A673 (cell line): Measurements from ENCODE around the gene GIPC2. TPM values are rescaled to one million over a fixed set of nuclear protein-coding genes. Genes with fewer than 3 reads are reported as not detected.
A peak's percentile ranks its signal among the peaks of the same experiment; 100 is the strongest.

ENCODE experiments used
- BruUV-seq: library from RNA; stranded (reverse); fragments of 400-500 nt; replicated peaks from 2 replicates; lab custom pipeline; 2021; lab: Mats Ljungman, UMichigan
- CTCF ChIA-PET: fragments of 300-600 bp; sonication (Branson Sonifier 250); formaldehyde crosslinking; loops from one replicate; lab custom pipeline; 2022; ENCODE audit warnings: antibody characterized with exemption; lab: Charles Lee
- POLR2A ChIA-PET: fragments of 300-600 bp; sonication (Branson Sonifier 250); formaldehyde crosslinking; loops from one replicate; lab custom pipeline; 2022; ENCODE audit warnings: antibody characterized with exemption; ENCODE audit not compliant: low non-redundant PET; lab: Charles Lee
- DNase-seq: peaks from one replicate; pipeline ENCODE4 v3.0.0-alpha.2; 2015; ENCODE audit warnings: low spot score
- H3K27ac ChIP-seq: fragments of 200-600 bp; sonication (generic); 2 replicates; pipeline ENCODE4 v1.5.1; 2016; ENCODE audit warnings: mixed run types, low read depth, mild to moderate bottlenecking, mixed read lengths, antibody characterized with exemption, low read length; ENCODE audit not compliant: poor library complexity, severe bottlenecking
- H3K27me3 ChIP-seq: fragments of 200-600 bp; sonication (generic); replicated peaks from 2 replicates; pipeline ENCODE4 v1.6.1; 2017; ENCODE audit warnings: mixed run types, low read depth, mild to moderate bottlenecking, mixed read lengths, antibody characterized with exemption, low read length; ENCODE audit not compliant: insufficient read depth, poor library complexity
- H3K36me3 ChIP-seq: fragments of 200-600 bp; sonication (generic); 2 replicates; pipeline ENCODE4 v1.6.1; 2016; ENCODE audit warnings: mixed run types, mild to moderate bottlenecking, mixed read lengths, antibody characterized with exemption, low read length; ENCODE audit not compliant: insufficient read depth, poor library complexity, severe bottlenecking
- H3K4me1 ChIP-seq: fragments of 200-600 bp; sonication (generic); 2 replicates; pipeline ENCODE4 v1.6.1; 2017; ENCODE audit warnings: mixed run types, mild to moderate bottlenecking, mixed read lengths, antibody characterized with exemption, low read length; ENCODE audit not compliant: insufficient read depth, poor library complexity, severe bottlenecking
- H3K4me3 ChIP-seq: fragments of 200-600 bp; sonication (generic); 2 replicates; pipeline ENCODE4 v1.5.1; 2016; ENCODE audit warnings: low read depth, mixed run types, mild to moderate bottlenecking, mixed read lengths, low read length; ENCODE audit not compliant: poor library complexity, severe bottlenecking
- H3K9me3 ChIP-seq: fragments of 200-600 bp; sonication (generic); 2 replicates; pipeline ENCODE4 v1.6.1; 2016; ENCODE audit warnings: mixed run types, low read depth, mild to moderate bottlenecking, mixed read lengths, antibody characterized with exemption, low read length; ENCODE audit not compliant: poor library complexity, severe bottlenecking
- EZH2 ChIP-seq: fragments of 200-600 bp; sonication (generic); IDR thresholded peaks from 2 replicates; pipeline ENCODE4 v1.6.1; 2017; ENCODE audit warnings: borderline replicate concordance, low read depth, mild to moderate bottlenecking, mixed read lengths, antibody characterized with exemption, low read length; ENCODE audit not compliant: poor library complexity, severe bottlenecking
- intact Hi-C: fragments of 100-400 bp; cut with micrococcal nuclease; formaldehyde crosslinking; loops from one replicate; pipeline ENCODE4 v1.10.0; 2022; ENCODE audit not compliant: unreplicated experiment
- total RNA-seq: library from RNA; stranded (reverse); gene quantifications from 2 replicates; pipeline ENCODE4 v1.2.3, GENCODE V29; 2021
- TF ChIP-seq, protein P1 (sequence below): fragments of 300-800, 200-600 bp; sonication (generic); conservative IDR thresholded peaks from 2 replicates; pipeline ENCODE4 v1.5.1; 2017; ENCODE audit warnings: low read depth, mild to moderate bottlenecking, antibody characterized with exemption, low read length, moderate library complexity, mixed read lengths

The GIPC2 gene
- total RNA-seq, 1 experiment from 2014 or later: not detected

DNA sequence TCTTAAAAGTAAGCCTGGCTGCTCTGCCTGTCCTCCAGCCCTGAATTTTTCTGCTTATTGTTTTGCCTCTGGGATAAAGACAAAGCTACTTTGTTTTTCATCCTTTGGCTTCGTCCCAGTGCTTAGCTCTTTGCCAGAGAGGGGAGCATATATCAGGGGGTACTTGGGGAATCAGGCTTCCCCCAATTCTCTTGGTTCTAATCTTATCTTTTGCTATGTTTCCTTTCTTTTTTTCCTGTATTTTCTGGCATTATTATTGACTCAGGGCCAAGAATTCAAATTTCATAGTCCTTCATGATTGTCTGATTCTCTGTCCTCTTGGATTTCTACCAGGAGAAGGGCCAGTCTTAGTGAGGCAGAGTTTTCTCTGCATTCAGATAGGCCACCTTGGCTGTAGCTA, 51.2 kb downstream of the GIPC2 start:
- no peak overlapping the region for H3K4me3 ChIP-seq
- H3K36me3 ChIP-seq: no peaks in the 10 kb centered on the region
- BruUV-seq: no TSS peak
- no peak for DNase-seq
- no peaks in the 10 kb centered on the region for H3K9me3 ChIP-seq
- POLR2A ChIA-PET: no interaction called here
- no peak for TF ChIP-seq EZH2
- TF ChIP-seq, protein P1, sequence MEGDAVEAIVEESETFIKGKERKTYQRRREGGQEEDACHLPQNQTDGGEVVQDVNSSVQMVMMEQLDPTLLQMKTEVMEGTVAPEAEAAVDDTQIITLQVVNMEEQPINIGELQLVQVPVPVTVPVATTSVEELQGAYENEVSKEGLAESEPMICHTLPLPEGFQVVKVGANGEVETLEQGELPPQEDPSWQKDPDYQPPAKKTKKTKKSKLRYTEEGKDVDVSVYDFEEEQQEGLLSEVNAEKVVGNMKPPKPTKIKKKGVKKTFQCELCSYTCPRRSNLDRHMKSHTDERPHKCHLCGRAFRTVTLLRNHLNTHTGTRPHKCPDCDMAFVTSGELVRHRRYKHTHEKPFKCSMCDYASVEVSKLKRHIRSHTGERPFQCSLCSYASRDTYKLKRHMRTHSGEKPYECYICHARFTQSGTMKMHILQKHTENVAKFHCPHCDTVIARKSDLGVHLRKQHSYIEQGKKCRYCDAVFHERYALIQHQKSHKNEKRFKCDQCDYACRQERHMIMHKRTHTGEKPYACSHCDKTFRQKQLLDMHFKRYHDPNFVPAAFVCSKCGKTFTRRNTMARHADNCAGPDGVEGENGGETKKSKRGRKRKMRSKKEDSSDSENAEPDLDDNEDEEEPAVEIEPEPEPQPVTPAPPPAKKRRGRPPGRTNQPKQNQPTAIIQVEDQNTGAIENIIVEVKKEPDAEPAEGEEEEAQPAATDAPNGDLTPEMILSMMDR: no peak
- no peaks in the 10 kb centered on the region for H3K27me3 ChIP-seq
- intact Hi-C loops: no loop called here
- no peak overlapping the region for H3K27ac ChIP-seq
- no peaks in the 10 kb centered on the region for H3K4me1 ChIP-seq
- CTCF ChIA-PET: no interaction called here

DNA sequence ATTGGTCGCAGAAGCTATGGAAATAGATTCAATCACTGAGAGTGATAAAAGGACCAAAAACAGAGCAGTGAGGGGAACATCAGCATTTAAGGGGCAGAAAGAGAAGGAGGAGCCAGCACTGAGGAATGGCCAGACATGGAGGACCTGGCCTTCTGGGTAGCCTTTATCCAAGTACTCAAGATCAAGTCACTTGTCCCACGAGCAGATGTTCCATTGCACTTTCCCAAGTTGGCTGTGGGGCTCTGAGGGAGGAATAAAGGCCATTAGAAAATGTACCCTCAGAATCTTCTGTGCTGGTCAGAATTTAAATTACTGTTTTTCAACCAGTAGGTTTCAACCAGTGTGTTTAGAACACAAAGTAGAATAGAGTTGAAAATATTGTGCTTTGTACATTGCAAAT, 55.3 kb downstream of the GIPC2 start:
- Histone ChIP-seq H3K27ac (no peak overlapping the region), H3K27me3 (no peaks in the 10 kb centered on the region), H3K4me3 (no peak overlapping the region), H3K9me3 (no peaks in the 10 kb centered on the region), H3K4me1 (no peaks in the 10 kb centered on the region), H3K36me3 (no peaks in the 10 kb centered on the region)
- no peak for DNase-seq
- ChIA-PET CTCF (no interaction called here), POLR2A (no interaction called here)
- intact Hi-C loops: no loop called here
- BruUV-seq: no TSS peak
- TF ChIP-seq EZH2: no peak
- TF ChIP-seq, protein P1: no peak

DNA sequence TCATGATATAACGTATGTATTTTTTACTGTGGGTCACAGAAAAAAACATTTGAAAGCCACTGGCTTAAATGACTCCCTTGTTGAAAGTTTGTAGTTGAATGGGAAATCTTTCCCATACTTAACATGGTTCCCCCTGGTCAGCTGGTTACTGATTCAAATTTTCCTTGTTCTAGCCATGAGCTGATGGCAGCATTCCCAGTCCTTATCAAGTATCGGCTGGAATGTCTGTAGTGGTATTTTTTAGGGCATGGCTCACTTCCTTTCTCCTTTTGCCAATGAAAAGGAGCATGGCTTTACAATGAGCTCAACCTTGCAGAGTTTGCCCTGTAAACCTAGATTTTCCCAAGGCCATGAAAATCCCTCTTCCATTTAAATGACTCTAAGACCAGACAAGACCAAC, 55.7 kb downstream of the GIPC2 start:
- DNase-seq: peak; percentile 16
- H3K27me3 ChIP-seq: no peaks in the 10 kb centered on the region
- no TSS peak for BruUV-seq
- POLR2A ChIA-PET: no interaction called here
- H3K4me1 ChIP-seq: no peaks in the 10 kb centered on the region
- no peak overlapping the region for H3K4me3 ChIP-seq
- H3K9me3 ChIP-seq: no peaks in the 10 kb centered on the region
- no peaks in the 10 kb centered on the region for H3K36me3 ChIP-seq
- no peak overlapping the region for H3K27ac ChIP-seq
- intact Hi-C loops: no loop called here
- TF ChIP-seq, protein P1: no peak
- no peak for TF ChIP-seq EZH2
- CTCF ChIA-PET: no interaction called here
